T-helper 9 cell (primary cell): ENCODE results near the gene KIAA1143.
A peak's percentile ranks its signal among the peaks of the same experiment; 100 is the strongest.

Experiments used
- DNase-seq: peaks from one replicate; pipeline ENCODE4 v3.0.0-alpha.2; 2020
- total RNA-seq, 2 donors: gene quantifications; one replicate each; lab custom pipeline; 2026; lab: John Stamatoyannopoulos, UW

KIAA1143 gene
- total RNA-seq, result 34.8 to 73.5 reads per million in 2 donors

DNA sequence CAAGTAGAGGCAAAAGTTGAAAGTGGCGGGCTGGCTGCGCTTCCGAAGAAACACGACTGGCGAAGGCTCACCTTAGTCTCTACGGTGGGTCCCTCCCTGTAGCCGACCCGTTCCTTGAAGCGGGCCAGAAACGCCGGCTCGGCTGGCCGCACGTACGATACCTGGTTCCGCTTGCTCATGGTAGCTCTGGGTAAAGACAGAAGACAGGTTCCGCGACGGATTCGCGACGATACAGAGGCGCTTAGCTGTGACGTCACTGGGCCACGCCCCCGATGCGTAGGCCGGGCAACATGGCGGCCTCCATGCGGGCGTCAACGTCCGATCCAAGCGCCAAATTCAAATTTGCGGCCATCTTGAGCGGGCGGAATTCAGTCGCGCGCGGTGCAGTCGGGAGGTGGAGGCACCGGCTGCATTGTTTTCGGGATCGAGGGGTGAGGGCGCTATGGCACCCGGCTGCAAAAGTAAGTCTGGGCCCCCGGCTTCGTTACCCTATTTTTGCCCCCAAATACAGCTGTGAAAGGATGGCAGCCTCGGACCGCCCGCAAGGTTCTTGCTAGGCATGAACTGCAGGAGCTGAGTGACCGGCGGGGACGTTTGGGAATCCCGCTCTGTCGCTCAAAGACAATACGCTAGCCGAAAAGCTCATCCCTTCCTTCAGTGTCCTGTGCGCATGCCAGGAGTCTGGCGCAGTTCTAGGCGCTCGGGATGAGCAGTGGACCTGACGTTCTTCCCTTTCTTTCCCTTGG lies at the start of gene KIAA1143, which contains the start of gene KIF15:
TSS of gene KIAA1143 (minus strand) at position 196 of the 746 bp plus-strand sequence. CDS start at position 179, 17 bp downstream.
TSS of gene KIF15 (plus strand) at position 371 of the 746 bp plus-strand sequence. CDS start at position 443, 72 bp downstream.
- DNase-seq, result peak; percentile 98

DNA sequence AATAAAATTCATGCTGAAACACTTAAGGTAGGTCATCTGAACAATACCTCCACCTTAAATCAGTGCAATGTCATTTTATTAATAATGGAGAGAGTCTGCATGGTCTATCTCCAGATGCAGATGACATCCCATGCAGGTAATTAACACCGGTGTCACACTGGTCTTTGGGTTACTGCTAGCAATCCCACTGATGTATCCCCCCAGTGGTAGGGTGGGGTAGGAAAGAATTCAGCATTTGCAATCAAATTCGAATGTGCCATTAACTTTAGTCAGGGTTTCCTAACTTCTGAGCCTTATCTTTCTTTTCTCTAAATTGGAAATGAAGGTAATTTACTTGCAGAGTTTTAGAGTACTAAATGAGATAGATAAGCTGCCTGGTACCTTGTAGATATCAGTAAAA lies 44.5 kb upstream of the KIAA1143 start:
- no peak for DNase-seq

DNA sequence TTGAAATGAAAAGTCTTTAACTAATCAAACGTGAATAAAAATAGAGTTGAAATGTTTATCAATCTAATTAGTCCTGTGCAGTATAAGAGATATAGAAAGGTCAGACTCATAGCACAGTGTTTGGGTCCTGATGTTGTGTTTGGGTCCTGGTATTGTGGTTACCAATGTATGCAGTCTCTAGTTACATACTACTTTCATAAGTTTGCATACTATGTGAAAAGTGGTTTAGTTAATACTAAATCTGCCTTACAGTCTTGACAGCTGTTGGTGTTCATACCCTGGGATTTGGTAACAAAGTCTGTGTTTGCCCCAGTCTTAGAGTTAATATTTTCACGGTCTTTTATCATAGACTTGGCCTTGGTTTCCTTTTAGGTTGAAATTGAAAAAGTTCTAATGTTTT lies 41.9 kb upstream of the KIAA1143 start:
- no peak for DNase-seq

DNA sequence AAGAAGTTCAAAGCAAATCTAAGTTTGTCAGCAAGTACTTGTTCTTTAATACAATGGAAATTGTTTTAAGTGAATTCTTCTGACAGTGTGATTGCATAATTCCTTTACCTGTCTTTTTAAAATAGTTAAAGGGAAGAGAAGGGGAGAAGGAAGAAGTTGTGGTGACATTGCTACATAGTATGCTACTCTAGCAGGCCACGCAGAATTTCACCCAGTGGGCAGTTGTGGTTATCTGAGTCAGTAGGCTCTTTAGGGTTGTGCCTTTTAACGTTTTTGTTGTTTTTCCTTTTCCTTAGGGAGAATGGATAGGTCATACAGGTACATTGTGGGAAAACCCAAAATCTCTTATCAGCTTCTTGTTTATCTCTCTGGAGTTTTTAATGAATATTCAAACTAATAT lies 40.6 kb upstream of the KIAA1143 start:
- DNase-seq, result no peak

DNA sequence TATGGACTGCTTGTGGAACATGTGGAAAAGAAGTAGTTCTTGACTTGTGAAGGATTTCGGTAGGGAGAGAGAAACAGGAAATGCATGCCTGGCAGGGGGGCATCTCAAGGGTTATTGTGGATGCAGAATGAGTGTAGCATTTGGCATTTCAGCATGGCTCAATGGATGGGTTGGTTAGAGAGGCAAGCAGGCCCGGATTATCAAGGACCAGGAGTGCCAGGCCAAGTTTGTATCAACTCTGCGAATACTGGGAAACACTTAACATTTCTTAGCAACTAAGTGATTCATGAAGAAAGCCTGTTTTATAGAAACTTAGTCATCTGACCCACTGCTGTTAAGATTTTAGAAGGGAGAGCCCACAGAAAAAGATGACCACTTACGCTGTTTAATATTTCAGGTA lies 33.8 kb upstream of the KIAA1143 start:
- DNase-seq, result no peak

DNA sequence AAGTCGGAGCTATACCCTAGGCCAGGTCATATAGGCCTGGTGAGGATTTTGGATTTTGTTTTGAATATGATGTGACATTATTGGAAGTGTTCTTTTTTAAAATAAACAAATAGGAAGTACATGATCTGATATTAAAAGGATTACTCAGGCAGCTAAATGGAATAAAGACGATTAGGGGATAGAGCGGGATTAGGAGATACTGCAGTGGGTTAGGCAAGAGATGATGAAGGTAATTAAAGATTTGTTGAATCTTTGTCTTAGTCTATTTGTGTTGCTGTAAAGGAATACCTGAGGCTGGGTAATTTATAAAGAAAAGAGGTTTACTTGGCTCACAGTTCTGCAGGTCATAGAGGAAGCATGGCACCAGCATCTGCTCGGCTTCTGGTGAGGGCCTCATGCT lies 21.5 kb upstream of the KIAA1143 start:
- DNase-seq, result no peak

DNA sequence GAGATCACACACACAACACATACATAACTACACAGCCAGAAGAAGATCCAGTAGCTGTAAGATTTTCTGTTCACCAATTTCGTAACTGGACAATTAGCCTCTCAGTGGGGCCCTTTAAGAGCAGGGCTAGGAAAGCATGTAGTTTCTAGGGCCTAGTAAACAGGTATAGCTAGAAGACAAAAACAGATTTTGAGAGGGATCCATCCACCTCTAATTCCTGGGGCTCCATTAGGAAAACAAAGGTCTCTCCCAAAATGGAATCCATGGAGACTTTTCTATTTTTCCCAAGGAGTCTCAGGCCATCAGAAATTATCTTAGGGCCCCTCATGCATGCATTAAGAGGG lies 10.7 kb upstream of the KIAA1143 start:
- DNase-seq, result no peak

DNA sequence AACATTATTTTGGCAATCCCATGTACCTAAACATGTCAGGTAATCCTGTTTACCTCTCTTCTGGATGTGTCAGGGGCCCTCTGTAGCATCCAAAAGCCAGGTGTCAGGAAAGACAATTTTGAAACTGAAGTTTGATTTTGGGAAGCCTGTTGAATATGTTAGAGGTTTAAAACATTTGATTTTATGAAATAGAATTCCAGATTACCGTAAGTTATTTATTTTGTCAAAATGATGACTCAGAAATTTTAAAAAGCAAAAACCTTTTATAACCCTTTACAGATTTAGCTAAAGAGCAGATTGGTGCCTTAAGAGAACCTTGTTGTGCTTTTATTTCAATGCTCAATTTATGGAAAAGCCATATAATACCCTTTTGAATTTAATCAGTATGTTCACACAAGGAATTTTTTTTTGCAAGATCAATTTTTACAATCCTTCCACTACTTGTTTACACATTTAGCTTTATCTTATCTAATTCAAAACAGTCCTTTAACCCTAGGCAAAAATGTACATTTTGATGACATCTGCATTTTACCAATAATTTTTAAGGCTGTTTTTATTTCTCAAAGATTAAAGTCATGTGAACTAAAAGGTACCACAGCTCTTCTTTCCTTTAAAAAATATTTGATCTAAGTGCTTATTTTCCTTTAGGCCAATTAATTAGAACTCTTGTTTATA lies 10.1 kb upstream of the KIAA1143 start:
- no peak for DNase-seq

DNA sequence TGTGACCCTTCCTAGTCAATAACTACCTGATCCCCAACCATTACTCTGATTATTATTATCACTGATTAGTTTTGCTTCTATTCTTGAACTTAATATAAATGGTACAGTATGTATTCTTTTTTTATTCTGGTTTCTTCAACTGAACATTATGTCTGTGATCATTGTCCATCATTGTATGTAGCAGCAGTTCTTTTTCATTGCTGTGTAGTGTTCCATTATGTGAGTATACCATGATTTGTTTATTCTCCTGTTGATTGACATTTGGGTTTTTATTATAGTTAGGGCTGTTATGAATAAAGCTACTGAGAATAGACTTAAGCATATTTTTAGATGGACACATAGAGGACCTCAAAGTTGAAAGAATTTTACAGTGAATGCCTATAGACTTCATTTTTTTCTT lies 2.8 kb upstream of the KIAA1143 start:
- no peak for DNase-seq

DNA sequence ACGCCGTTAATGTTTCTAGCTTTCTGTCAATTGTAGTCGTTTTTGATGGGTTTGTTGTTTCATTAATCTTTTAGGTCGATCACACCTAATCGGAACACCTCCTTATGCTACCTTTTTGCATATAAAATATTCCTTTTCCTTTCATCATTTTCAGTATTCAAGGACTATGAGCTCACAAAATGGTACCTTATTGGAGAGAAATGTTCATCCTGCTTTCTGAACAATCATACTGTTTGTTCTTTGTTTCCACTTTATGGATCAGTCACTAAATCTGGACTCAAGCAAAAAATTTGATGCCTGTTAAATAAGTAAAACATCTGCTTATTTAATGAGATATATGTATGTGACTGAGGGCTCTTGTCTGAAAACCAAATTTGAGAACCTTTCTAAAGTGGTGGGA lies 1.3 kb upstream of the KIAA1143 start:
- no peak for DNase-seq

DNA sequence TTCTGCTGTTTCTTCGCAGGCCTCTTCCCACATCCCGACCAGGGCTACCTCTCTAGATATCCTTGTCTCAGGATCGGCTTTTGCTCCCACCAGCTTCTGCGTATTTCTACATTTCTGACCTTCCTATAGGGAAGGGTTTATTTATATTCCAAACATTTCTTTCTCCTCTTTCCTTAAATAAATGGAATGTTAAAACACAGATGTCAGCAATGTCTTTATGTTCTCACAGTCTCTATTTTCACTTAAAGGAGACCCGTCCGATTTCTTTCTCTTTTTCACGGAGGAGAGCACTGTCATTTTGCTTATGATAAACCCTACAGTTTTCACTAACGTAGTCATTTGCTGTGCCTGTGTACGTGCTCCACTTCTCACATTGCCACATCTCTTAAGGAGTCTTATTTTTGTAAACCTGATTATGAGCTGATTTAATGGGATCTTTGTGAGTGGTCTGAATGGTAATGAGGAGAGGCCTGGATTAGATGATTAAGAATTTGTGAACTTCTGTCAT lies 805 bp upstream of the KIAA1143 start:
- no peak for DNase-seq

DNA sequence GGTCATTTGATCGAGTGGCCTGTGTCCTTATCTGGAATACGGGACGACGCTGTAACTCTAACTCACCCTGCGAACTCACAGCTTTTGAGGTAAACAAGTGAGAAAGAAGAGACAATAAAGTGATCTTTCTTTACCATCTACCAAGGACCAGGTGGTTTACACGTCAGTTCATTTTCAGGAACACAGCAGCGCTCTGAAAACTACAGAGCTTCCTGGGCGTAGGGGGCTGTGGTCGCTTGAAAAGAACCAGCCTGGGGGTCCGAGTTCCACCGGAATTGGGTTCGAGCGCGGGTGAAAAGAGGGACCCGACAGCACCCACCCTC lies 357 bp downstream of the KIAA1143 start:
- no peak for DNase-seq

DNA sequence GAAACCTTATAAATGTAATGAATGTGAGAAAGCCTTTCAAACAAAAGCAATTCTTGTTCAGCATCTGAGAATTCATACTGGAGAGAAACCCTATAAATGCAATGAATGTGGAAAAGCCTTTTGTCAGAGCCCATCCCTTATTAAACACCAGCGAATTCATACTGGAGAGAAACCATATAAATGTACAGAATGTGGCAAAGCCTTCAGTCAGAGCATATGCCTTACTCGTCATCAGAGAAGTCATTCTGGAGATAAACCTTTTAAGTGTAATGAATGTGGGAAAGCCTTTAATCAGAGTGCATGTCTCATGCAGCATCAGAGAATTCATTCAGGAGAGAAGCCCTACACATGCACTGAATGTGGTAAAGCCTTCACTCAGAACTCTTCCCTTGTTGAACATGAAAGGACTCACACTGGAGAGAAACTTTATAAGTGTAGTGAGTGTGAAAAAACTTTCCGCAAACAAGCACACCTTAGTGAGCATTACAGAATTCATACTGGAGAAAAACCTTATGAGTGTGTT lies 26.7 kb downstream of the KIAA1143 start:
- no peak for DNase-seq

DNA sequence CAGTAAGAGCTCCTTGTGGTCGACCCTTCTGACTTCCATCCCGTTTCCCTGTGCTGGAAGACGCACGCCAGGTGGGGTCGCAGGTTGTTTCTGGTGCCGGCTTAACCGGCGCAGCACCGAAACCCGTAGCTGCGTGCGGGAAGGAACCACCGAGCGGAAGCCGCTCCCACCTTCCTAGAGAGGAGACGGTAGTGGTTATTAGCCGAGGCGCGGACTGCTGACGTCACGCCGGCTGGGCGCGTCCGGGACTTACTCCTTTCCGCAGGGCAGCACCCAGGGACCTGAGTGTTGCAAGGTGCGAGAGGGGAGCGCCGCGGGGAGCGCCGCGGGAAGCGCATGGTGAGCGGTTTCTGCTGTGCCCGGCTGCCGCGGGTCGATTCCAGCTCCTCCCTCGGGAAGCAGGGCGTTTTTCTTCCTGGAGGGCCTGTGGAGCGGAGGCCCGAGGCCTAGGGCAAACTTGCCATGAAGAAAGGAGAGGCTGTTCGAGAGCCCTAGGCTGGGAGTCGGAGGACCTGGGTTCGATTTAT lies 32.0 kb downstream of the KIAA1143 start, which contains the start of gene ZNF501:
TSS of gene ZNF501 (plus strand) at position 252 of the 527 bp plus-strand sequence. CDS start 4,787 bp downstream, outside the sequence.
- DNase-seq, result peak; percentile 68

DNA sequence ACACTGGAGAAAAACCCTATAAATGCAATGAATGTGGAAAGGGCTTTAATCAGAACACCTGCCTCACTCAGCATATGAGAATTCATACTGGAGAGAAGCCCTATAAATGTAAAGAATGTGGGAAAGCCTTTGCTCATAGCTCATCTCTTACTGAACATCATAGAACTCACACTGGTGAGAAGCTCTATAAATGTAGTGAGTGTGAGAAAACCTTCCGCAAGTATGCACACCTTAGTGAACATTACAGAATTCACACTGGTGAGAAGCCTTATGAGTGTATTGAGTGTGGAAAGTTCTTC lies 39.4 kb downstream of the KIAA1143 start:
- DNase-seq, result no peak

DNA sequence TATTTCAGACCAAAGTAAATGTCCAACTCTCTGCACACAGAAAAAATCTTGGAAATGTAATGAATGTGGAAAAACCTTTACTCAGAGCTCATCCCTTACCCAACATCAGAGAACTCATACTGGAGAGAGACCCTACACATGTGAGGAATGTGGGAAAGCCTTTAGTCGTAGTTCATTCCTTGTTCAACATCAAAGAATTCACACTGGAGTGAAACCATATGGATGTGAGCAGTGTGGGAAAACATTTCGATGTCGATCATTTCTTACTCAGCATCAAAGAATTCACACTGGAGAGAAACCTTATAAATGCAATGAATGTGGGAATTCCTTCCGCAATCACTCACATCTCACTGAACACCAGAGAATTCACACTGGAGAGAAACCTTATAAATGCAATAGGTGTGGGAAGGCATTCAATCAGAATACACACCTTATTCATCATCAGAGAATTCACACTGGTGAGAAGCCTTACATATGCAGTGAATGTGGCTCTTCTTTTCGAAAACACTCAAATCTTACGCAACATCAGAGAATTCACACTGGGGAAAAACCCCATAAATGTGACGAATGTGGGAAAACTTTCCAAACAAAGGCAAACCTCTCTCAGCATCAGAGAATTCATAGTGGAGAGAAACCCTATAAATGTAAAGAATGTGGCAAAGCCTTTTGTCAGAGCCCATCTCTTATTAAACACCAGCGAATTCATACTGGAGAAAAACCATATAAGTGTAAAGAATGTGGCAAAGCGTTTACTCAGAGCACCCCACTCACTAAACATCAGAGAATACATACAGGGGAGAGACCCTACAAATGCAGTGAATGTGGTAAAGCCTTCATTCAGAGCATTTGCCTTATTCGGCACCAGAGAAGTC lies 40.0 kb downstream of the KIAA1143 start:
- no peak for DNase-seq

DNA sequence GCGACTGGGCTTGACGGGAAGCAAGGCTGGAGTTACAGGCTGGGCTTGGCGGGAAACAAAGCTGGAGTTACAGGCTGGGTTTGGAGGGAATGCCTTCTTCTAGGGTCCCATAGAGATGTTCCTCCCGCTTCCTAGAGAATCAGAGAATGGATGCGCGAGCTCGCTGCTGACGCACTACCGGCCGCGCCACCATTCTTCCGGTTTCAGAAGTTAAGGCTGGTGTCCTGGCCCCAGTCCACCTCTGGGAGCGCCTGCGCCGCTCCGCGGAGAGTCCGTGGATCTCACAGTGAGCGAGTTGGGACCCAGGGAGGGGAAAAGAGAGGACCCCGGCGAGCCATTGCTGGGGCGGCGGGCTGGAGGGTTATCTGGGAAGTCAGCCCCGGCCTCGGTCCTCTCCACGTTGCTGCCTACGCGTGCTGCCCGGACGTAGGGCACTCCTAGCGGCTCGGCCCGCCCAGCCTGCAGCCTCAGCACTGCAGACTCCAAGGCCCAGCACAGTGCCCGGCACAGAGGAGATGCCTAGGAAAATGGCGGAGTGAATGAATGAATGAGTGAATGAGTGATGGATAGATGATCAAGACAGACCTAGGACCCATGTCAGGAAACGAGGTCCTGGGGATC lies 48.9 kb downstream of the KIAA1143 start, which contains the start of gene ZNF502:
TSS of gene ZNF502 (plus strand) at position 206 of the 621 bp plus-strand sequence. CDS start 7,602 bp downstream, outside the sequence.
- DNase-seq, result peak; percentile 21
